ENCODE measurements around the gene COL11A1. TPM values are rescaled to one million over a fixed set of nuclear protein-coding genes. Genes with fewer than 3 reads are reported as not detected.

The COL11A1 gene
- 12.5 and 19.2 TPM in 2 replicates for total RNA-seq (2014; rRNA removed; shearing (Covaris generic))
- 10.3 and 12.3 TPM in 2 replicates for polyA plus RNA-seq (2016; fragmentation: Nextera tagmentation; extraction: Ambion mirVana)
- long read RNA-seq, partial matches to known transcripts = 1 of 2 reads
- long read RNA-seq, other reads (novel, unspliced or antisense) = 1 of 2 reads

- Histone ChIP-seq H3K4me3 (peak within 1 kb of the TSS; percentile 88), H3K79me2 (replicated peaks; ENCODE audit: insufficient read depth) (no peaks in the 10 kb centered on the region), H2AFZ (peak within 1 kb of the TSS; percentile 93), H3K9me2 (ENCODE audit: insufficient read depth) (no peaks in the 10 kb centered on the region), H3K27ac (ENCODE audit: low read depth) (0 out of 2 replicates have a peak within 1 kb of the TSS, but pooled peaks have one; percentile 8), H3K4me1 (ENCODE audit: insufficient read depth) (peaks cover 18% of the 10 kb centered on the region), H3K36me3 (ENCODE audit: insufficient read depth) (no peaks in the 10 kb centered on the region), H3F3A (replicated peaks; ENCODE audit: low read depth) (no peaks in the 10 kb centered on the region), H3K27me3 (ENCODE audit: insufficient read depth) (peaks cover 8% of the 10 kb centered on the region), H3K4me2 (peak within 1 kb of the TSS; percentile 77), H4K20me1 (replicated peaks; ENCODE audit: insufficient read depth) (no peaks in the 10 kb centered on the region)
- no peak for TF ChIP-seq CTCF (conservative IDR thresholded peaks at IDR 0.05; ENCODE audit: low read depth in 2 of 2)
- TF ChIP-seq EZH2phosphoT487 (IDR thresholded peaks at IDR 0.05; ENCODE audit: unreplicated experiment) = no peak
- peak; percentile 47 for TF ChIP-seq POLR2AphosphoS5 (IDR thresholded peaks at IDR 0.05; ENCODE audit: low read depth)
- no peak for TF ChIP-seq REST (IDR thresholded peaks at IDR 0.05; ENCODE audit: unreplicated experiment)
- TF ChIP-seq ZNF331 (CRISPR knock-in tag; IDR thresholded peaks at IDR 0.05; ENCODE audit: low read depth) = no peak
- H3K9me3 Mint-ChIP-seq = no peaks in the 10 kb centered on the region
- no peaks in the 10 kb centered on the region for H3K36me3 Mint-ChIP-seq (ENCODE audit: low read depth)
- DNase-seq (ENCODE audit: low spot score) = peak; percentile 89
- peak; percentile 91 for ATAC-seq
- H3K4me3 Mint-ChIP-seq = peak within 1 kb of the TSS; percentile 91
- peaks cover 10% of the 10 kb centered on the region for H3K27me3 Mint-ChIP-seq (ENCODE audit: insufficient read depth, low read depth, poor library complexity)
- H3K4me1 Mint-ChIP-seq = peaks cover 24% of the 10 kb centered on the region
- no peak within 1 kb of the TSS for H3K27ac Mint-ChIP-seq
These were observed at the start of gene COL11A1 for GRCh38 chr1:103108376-103109150. TSS of gene COL11A1 (minus strand) at chr1:103108522. CDS start at chr1:103108178, 344 bp downstream.

GRCh38 chr1:103156966-103157365, 48.6 kb upstream of the COL11A1 start:
- peaks cover 7% of the 10 kb centered on the region; the same call in 1 of the 2 replicates for H3K9me2 ChIP-seq (ENCODE audit: insufficient read depth)
- no peak for ATAC-seq

More at GRCh38 chr1:103156966-103157365, 48.6 kb upstream of the COL11A1 start:
- Histone ChIP-seq H3F3A (replicated peaks; ENCODE audit: low read depth) (no peaks in the 10 kb centered on the region), H3K27ac (ENCODE audit: low read depth) (no peak overlapping the region), H3K4me1 (ENCODE audit: insufficient read depth) (no peaks in the 10 kb centered on the region), H3K4me3 (no peak overlapping the region), H3K4me2 (no peak overlapping the region), H4K20me1 (replicated peaks; ENCODE audit: insufficient read depth) (no peaks in the 10 kb centered on the region), H3K79me2 (replicated peaks; ENCODE audit: insufficient read depth) (no peaks in the 10 kb centered on the region), H3K36me3 (ENCODE audit: insufficient read depth) (no peaks in the 10 kb centered on the region), H3K27me3 (ENCODE audit: insufficient read depth) (no peaks in the 10 kb centered on the region), H2AFZ (no peak overlapping the region)
- Mint-ChIP-seq H3K36me3 (ENCODE audit: low read depth) (no peaks in the 10 kb centered on the region), H3K4me3 (no peak overlapping the region), H3K4me1 (no peaks in the 10 kb centered on the region), H3K27ac (no peak overlapping the region), H3K27me3 (ENCODE audit: insufficient read depth, low read depth, poor library complexity) (no peaks in the 10 kb centered on the region), H3K9me3 (no peaks in the 10 kb centered on the region)
- no peak for DNase-seq (ENCODE audit: low spot score)
- TF ChIP-seq ZNF331 (CRISPR knock-in tag; IDR thresholded peaks at IDR 0.05; ENCODE audit: low read depth) (no peak), STAT1 (IDR thresholded peaks at IDR 0.05; ENCODE audit: unreplicated experiment) (no peak), ZNF114 (CRISPR knock-in tag; IDR thresholded peaks at IDR 0.05) (no peak), NANOG (IDR thresholded peaks at IDR 0.05; ENCODE audit: borderline replicate concordance) (no peak), CREB1 (CRISPR knock-in tag; IDR thresholded peaks at IDR 0.05; ENCODE audit: low read depth) (no peak), POLR2AphosphoS5 (IDR thresholded peaks at IDR 0.05; ENCODE audit: low read depth) (no peak)

Data from GM23338 (cell line).